ENCODE measurements around the gene SLC25A38.

The SLC25A38 gene

DNA sequence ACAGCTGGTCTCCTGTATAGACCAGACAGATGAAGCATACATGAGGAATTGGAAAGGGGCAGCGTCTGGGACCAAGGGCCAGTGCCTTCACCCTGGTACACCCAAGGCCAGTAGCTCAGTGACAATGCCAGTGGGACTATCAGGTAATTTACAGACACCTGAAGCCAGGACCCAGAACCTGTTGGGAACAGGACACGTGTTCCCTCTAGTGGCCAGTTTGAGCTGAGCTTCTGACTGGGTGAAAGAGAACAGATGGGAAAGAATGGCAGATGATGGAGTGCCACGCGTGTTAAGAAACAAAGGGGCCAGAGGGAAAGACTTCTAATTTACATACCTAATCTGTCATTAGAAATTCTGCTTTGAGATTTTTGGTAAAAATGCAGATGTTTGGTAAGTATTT, 5.1 kb upstream of the SLC25A38 start:
- FAIRE-seq: no peak

DNA sequence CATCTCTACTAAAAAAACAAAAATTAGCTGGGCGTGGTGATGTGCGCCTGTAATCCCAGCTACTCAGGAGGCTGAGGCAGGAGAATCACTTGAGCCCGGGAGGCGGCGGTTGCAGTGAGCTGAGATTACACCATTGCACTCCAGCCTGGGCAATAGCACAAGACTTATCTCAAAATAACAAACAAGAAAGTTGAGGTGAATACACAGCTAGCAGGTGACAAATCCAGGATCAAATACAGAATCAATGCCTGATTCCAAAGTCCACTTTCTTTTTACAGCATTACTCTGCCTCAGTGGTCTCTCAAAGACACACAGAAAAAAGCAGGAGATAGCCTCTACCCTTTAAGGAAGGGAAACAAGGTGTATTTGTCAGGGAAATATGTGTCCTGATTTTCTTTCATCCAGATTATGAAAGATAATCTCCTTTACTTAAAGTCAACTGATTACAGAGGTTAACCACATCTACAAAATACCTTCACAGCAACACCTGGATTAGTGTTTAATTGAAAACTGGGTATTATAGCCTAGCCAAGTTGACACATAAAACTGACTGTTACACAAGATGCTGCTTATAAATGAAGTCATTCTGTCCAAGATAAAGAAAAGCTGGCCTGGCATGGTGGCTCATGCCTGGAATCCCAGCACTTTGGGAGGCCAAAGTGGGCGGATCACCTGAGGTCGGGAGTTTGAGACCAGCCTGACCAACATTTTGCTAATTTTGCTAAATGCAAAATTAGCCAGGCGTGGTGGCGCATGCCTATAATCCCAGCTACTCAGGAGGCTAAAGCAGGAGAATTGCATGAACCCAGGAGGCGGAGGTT, 4.0 kb upstream of the SLC25A38 start:
- no peak for FAIRE-seq

DNA sequence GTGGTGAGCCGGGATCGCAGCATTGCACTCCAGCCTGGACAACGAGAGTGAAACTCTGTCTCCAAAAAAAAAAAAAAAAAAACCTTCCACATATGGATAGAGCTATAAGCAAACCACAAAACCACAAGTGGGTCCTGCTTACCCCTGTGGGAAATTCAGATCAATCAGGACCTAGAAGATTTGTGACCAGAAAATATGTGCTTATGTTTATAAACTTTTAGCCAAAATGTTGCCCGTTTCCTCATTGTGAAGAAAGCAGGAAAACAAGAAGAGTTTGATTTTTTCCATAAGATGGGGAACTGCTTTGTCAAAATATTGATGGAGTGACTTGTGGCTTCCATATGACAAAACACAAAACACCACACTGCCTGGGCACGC, 3.4 kb upstream of the SLC25A38 start:
- FAIRE-seq: no peak

DNA sequence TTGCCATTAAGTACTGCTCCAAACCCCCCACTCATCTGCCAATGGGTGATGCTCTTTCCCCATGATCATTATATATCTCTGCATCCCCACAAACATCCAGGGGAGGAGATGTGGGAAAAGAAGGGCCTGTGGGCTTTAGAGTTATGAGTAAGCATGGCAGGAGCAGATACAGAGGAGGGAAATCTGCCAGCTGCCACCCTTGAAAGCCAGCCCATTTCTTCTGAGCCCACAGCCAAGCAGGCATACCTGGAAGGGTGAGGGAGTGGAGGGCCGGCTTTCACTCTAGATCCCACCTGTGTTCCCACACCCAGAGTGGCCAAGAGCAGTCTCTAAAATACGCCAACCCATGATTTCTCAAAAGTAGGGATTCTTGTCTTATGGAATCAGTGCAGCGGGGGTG, 1.7 kb upstream of the SLC25A38 start:
- FAIRE-seq: no peak

DNA sequence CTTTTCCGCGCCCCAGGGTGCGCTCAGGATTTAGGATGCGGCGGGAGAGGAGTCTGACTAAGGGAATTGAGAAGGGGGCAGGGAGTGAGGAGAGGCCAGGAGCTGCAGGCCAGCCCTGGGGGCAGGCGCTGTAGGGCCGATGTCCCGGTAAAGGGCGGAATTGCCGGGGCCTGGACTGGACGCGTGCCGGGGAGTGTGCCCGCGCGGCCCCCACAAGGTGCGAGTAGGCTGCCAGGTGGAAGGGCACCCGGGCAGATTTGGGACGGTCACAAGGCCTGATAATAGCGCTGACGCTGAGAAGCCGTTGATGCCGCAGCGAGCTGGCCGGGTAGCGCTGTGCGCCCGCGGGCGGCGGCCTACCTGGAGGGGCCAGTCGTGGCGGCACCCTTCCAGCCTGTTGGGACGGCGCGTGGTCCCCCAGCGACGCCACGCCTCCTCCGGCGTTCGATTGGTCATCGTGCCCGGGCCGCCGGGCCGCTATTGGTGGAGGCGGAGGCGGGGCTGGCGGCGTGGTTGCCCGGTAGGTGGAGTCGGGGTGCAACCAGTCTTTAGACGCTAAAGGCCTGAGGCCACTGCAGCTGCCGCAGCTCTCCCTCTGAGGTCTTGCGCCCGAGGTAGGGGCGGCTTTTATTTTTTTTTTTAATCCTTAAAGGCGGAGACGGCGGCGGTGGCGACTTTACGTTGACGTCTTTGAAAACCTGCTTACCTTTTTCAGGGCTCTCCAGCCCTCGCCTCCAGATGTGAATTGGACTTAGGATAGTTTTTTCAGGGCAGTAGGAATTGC, 903 bp downstream of the SLC25A38 start:
- no peak for FAIRE-seq

DNA sequence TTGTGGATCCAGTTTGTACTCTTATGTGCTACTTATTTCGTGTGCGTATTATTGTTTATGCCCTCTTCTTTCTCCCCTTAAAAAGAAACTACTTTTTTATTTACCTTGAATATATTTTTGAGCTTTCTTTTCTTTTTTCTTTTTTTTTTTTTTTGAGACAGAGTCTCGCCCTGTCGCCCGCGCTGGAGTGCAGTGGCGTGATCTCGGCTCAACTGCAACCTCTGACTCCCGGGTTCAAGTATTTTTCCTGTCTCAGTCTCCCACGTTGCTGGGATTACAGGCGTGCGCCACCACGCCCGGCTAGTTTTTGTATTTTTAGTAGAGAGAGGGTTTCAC, 1.5 kb downstream of the SLC25A38 start:
- no peak for FAIRE-seq

DNA sequence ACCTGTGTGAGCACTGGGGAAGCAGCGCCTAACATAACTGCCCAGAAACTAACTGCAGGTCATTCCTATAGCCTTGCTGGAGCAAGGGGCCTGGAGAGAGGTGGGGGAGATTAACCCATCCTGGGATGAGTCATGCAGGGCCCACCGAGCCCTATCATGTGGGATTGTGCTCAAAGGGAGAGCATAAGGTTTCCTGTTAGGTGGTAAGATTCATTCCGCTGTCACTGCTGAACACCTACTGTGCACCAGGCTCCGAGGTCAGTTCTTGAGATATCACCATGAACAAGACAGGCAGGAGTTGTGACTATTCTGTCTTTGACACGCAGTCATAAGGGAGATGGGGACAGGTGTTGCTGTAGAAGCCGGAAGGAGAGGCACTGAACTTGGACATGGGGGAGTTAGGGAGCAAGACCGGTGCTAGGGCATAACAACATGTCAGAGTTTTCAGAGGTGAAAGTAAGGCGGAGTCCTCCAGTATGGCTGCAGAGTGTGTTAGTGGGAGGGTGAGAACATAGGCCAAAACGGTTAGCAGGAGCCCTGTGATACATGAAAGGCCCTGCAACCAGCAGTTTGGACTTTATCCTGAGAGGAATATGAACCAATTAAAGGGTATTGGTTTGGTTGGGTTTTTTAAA, 2.4 kb downstream of the SLC25A38 start:
- no peak for FAIRE-seq

DNA sequence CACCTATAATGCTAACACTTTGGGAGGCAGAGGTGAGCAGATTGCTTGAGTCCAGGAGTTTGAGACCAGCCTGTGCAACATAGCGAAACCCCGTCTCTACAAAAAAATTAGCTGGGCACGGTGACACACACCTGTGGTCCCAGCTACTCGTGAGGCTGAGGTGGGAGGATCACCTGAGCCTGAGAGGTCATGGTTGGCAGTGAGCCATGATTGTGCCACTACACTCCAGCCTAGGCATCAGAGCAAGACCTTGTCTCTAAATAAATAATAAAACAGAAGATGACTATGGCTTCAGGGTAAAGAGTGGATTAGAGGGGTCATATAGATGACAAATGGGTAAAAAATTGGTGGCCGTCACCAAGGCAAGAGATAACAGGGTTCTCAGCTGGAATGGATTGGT, 3.1 kb downstream of the SLC25A38 start:
- FAIRE-seq: no peak

DNA sequence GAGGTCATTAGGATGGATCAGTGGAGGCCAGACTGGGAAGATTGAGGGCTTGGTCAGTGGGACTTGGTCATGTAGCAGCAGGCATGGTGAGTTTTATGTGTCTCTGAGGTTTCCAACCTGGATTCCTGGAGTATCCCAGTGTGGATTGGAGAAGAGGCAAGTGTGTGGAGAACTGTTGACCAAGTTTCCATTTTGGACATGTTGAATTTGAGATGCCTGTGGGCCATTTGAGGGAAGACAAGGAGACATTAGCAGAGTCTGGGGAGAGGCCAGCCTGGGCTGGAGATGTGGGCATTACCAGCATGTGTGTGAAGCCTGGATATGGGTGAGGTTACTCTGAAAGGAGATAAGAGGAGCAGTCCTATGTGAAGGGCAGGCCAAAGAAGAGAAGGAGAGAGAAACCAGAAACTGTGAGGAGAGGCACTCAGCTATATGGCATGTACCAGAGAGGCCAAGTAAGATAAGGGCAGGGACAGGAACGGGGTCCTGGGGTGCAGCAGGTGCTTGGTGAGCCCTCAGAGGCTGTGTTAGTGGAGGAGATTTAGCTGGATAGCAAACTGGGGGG, 4.3 kb downstream of the SLC25A38 start:
- no peak for FAIRE-seq

DNA sequence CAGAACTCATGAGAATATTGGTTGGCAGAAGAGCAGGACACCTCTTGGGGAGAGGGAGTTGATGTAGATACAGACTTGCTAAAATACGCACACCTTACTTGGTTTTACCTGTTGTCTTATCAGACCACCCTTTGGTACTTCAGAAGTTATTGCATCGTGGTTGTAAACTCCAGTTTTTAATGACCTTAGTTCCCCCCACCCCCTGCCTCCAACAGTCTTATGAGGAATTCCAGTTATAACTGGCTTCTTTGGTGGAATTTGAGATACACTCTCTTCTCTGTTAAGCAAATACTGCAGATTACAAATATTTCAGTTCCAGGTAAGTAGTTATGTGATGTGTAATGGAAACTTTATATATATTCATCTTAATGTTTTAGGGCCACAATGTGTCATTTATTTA, 5.0 kb downstream of the SLC25A38 start:
- no peak for FAIRE-seq

DNA sequence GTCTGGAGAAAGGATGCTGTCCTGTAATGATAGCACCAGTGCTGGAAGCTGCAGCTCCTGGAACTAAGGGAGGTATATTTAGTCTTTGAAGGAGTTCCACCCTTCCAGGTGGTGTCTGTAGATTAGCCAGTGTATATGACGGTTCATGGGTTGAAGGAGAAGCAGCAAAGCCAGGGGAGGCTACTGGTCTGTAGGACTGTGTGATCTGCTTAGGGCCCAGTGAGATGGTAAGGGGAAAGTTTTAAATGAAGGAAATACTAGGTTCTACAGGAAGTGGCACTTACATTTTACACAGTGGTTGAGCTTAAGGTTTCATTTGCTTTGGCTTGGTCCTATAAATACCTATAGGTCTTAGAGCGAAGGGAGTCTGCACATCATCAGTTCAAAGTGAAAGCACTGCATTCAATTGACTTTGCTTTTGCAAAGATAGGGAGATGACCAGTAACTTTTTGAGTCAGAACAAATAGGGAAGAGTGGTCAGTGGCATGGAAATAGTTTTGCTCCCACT, 5.6 kb downstream of the SLC25A38 start:
- FAIRE-seq: no peak

DNA sequence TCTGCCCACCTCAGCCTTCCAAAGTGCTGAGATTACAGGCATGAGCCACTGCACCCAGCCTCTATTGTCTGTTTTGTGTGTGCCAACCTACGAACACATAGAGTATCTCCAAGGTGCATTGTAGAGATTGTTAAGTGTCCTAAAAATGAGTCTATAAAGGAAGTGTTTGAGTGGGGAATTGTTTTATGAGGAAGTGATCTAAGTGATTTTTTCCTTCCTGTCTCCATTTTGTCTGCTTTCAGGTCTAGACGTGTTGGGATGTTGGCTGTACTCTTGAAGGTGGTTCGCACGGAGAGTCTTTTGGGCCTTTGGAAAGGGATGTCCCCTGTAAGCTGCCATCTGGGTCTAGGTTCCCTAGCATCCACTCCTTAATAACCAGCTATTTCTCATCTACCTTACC, 7.0 kb downstream of the SLC25A38 start:
- FAIRE-seq: no peak

DNA sequence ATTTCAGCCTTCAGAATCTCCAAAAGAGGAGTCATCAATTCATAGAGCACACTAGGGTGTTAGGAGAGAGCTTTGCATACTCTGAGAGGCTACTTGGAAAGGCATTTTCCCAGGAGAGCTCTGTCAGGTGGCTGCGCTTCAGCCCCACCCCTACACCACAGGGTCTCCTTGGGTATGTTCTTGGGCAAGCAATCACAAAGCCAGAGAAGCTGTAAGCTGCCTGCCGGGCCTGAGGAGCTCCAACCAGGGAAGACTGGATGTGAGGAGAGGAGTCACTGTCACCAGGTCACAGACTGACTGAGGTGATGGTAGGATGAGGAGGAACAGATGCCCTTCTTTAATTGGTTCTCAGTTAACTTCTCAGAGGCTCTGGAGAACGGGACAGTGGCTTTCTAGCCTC, 13.5 kb downstream of the SLC25A38 start:
- no peak for FAIRE-seq

DNA sequence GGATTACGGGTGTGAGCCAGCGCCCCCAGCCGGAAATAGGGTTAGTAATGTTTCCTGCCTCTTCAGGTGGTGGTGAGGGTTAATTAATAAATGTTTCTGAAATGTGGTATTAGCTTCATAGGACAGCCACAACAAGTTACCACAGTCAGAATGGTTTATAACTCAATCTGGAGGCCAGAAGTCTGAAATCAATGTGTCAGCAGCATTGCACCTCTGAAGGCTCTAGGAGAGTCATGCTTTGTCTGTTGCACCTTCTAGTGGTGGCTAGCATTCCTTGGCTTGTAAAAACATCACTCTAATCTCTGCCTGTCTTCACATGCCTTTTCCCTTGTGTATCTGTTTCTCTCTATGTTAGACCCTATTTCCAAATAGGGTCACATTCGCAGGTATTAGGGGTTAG, 15.5 kb downstream of the SLC25A38 start:
- no peak for FAIRE-seq

DNA sequence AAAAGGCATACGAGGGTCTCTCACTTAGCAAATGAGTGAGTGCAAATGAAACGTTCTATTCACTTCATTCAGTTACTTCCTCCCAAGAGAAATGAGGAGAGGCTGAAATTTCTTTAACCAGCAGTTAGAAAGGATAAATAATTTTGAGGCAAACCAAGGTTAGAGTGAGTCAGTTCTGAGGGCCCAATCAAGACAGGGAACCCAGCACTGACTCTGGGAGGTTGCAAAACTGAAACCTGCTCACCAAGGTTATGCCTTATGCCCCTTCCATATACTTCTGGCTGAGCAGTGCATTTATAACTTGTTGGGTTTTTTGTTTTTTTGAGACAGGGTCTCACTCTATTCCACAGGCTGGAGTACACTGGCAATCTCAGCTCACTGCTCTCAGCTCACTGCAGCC, 18.8 kb downstream of the SLC25A38 start:
- no peak for FAIRE-seq

DNA sequence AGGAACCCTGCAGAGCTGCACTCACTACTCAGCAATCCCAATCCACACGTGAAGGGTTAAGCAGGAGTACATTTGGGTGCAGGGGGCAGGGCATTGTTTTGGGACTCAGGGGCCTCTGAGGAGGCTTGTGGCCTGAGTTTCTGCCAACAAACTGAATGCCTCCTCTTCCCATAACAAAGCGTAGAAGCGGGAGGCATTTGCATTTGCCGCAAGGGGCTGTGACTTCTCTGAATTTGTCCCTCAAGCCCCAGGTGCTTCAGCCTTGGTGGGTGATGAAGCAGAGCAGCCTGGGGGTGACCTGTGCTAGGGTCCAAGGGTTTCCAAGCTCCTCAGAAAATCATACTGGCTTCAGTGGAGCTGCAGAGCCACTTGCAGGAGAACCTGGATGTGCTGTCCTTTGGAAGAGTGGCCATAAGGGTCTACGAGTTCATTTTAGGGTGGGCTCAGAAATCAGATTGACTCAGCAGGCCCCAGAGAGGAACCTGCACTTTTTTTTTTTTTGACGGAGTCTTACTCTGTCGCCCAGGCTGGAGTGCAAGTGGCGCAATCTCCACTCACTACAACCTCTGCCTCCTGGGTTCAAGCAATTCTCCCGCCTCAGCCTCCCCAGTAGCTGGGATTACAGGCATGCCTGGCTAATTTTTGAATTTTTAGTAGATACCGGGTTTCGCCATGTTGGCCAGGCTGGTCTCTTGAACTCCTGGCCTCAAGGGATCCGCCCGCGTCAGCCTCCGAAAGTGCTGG, 21.9 kb downstream of the SLC25A38 start:
- FAIRE-seq: no peak

DNA sequence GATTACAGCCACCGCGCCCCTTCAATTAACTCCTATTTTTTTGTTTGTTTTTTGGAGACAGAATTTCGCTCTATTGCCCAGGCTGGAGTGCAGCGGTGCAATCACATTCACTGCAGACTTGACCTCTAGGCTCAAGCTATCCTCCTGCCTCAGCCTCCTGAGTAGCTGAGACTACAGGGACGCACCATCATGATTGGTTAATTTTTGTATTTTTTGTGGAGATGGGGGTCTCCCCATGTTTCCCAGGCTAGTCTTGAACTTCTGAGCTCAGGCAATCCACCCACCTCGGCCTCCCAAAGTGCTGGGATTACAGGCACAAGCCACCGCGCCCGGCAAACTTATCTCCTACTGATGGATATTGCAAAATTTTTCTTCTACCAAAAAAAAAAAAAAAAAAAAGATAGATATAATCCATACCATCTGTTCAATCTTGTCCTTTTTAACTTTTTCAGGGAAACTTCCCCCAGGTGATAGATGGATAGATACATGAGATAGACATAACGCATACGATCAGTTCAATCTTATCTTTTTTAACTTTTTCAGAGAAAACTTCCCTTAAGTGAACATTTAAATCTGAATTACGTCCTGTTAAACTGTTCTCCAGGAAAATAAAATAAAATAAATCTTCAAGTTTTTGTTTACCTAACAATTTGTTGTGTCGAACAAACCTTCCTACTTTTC, 22.7 kb downstream of the SLC25A38 start:
- FAIRE-seq: no peak

DNA sequence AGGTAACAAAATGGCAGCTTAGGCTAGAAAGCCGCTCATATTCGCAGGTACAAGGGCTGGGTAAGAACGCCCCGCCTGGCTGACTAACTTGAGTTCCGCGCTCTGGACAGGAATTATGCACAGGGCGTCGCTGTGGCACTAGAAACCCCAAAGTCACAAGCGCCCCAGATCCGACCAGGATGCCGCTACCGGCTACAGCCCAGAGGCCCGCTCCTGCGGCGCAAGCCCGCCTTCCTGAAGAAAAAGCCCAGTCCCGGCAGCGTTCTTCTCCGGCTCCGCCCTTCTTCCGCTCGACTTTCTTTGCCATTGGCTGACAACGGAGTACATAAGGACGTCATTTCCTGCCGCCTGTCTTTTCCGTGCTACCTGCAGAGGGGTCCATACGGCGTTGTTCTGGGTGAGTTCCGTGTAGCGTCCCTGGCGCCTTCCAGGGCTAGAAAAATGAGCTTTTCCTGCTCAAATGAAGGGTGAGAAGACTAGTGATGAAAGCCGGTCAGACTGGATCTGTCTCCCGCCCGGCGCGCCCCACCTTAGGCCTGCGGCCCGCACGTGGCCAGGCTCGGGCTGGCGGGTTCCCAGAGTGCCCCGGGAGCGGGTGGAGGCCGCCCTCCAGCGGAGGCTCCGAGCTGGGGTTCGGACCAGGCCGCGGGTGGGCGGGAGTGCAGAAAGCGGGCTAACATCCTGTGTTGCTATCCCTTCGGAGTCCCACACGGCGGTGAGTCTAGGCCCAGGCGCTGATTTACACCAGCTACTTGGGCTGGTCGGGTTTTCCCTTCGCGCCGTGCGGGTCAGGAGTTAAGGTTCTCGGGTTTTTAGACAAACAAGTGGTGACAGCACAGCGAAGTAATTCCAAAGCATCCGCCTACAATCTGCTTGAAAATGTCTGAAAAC, 23.4 kb downstream of the SLC25A38 start, which contains the start of gene RPSA:
RPSA (plus strand) TSS at position 353 of the 891 bp plus-strand sequence. CDS start 934 bp downstream, outside the sequence.
- FAIRE-seq: no peak

DNA sequence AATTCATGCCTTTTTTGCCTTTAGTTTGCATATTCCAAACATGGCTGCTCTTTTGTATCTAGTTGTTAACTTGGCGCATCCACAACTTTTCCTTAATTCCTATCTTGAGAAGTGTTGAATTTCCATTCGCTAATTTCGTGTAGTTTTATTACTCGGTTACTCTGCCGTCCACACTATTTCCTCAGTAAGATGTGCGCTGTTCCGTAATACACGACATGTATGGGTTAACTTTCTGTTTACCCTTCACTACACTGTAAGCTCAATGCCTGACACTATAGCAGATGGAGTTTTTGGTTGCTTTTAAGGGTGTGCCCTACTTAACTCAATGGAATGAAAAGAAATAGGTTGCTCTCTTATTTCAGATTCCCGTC, 24.1 kb downstream of the SLC25A38 start:
- FAIRE-seq: no peak

DNA sequence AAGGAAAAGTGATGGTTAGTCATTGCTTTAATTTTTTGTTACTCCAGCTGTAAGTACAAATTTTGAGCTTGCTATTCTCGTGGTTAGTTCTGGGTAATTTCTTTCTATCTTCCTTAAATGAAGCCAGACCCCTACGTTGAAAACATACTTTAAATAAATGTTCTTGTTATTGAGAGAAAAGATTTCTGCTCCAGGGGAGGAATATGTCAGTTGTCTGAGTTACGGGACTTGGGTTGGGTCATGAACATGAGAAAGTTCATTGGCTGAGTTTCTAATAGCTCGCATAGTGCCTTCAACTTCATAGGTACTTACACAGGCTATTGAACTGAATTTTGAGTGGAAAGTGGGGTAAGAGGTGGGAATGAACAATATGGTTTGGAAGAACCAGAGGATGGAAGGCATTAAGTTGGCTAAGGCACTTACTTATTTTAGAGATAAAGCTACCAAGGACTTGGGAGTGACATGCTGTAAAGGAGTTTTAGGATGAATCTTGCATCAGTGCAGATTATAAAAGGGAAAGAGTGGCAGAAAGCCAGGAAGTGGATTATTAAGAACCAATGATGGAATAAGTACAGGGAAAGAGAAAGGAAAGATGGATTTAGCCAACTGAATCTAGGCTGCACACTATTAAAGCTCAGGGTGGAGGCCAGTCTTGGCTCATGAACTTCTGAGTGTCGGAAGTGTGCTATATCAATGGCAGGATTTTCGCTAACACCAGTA, 24.8 kb downstream of the SLC25A38 start:
- FAIRE-seq: no peak
